NB4 (cell line): ENCODE data around the gene DNAJA3.

Source experiments
- CTCF ChIP-seq: IDR thresholded peaks from one replicate; pipeline ENCODE4 v1.5.1; 2012; ENCODE audit warnings: low read depth, low read length
- MYC ChIP-seq: IDR thresholded peaks from 2 replicates; pipeline ENCODE4 v1.6.1; 2011; ENCODE audit warnings: low read depth, low read length
- POLR2A ChIP-seq: IDR thresholded peaks from 2 replicates; pipeline ENCODE4 v1.6.1; 2011; ENCODE audit warnings: mild to moderate bottlenecking; ENCODE audit not compliant: insufficient read length; ENCODE audit errors: extremely low read depth
- TF ChIP-seq, protein P1 (sequence below): IDR thresholded peaks from 2 replicates; pipeline ENCODE4 v1.6.1; 2011; ENCODE audit warnings: low read depth, low read length

- TF ChIP-seq CTCF (no peak), MYC (peak; percentile 100), POLR2A (peak; percentile 84)
- TF ChIP-seq, protein P1, sequence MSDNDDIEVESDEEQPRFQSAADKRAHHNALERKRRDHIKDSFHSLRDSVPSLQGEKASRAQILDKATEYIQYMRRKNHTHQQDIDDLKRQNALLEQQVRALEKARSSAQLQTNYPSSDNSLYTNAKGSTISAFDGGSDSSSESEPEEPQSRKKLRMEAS, result peak; percentile 99
Measured at GRCh38 chr16:4474192-4474961, 48.7 kb downstream of the DNAJA3 start, which contains the start of gene NMRAL1.
